GM19023 (cell line): ENCODE data around the gene CRIP3.

Experiments used
- ATAC-seq: cut with Tn5 transposase; IDR thresholded peaks from one replicate; pipeline ENCODE4 v1.9.1; 2021; ENCODE audit warnings: mild to moderate bottlenecking, moderate library complexity; ENCODE audit not compliant: unreplicated experiment

The CRIP3 gene

DNA sequence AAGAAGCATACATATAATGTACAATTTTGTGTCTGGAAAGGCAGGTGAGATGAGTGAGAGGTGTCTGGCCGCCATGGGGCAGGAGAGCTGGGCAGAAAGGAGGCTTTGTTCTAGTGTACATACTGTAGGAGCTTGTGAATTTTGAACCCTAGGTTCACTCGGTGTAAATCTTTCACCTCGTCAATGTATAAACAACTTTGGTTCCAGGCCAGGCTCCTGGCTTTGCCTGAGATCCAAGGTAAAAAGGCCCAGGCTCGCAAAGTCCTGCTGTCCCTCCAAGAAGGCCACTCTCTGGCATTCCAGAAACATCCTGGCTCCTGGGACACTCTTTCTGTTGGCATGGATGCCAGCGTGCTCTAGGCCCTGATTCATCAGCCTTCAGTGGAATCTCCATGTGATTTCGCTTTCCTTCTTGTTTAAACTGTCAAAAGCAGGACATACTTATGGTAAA, 17.7 kb downstream of the CRIP3 start:
- no peak for ATAC-seq

DNA sequence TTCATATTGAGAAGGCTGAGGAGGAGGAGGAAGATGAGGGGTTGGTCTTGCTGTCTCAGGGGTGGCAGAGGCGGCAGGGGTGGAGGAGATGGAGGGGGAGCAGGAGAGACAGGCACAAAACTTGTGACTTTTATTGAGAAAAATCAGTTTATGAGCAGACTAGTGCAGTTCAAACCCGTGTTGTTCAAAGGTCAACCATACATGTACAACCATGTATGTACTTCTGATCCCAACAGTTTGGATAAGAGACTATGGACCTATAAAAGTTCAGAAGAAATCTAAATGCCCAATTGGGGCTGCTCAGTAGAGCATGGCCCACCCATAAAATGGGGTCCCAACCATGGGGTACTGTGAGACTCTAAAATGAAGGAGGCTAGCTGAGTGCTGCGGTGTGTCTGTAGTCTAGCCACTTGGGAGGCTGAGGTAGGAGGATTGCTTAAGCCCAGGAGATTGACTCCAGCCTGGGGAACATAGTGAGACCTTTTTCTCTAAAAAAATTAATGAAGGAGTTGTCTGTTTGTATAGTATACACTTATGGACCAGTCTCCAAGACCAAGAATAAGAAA, 18.2 kb downstream of the CRIP3 start:
- no peak for ATAC-seq

DNA sequence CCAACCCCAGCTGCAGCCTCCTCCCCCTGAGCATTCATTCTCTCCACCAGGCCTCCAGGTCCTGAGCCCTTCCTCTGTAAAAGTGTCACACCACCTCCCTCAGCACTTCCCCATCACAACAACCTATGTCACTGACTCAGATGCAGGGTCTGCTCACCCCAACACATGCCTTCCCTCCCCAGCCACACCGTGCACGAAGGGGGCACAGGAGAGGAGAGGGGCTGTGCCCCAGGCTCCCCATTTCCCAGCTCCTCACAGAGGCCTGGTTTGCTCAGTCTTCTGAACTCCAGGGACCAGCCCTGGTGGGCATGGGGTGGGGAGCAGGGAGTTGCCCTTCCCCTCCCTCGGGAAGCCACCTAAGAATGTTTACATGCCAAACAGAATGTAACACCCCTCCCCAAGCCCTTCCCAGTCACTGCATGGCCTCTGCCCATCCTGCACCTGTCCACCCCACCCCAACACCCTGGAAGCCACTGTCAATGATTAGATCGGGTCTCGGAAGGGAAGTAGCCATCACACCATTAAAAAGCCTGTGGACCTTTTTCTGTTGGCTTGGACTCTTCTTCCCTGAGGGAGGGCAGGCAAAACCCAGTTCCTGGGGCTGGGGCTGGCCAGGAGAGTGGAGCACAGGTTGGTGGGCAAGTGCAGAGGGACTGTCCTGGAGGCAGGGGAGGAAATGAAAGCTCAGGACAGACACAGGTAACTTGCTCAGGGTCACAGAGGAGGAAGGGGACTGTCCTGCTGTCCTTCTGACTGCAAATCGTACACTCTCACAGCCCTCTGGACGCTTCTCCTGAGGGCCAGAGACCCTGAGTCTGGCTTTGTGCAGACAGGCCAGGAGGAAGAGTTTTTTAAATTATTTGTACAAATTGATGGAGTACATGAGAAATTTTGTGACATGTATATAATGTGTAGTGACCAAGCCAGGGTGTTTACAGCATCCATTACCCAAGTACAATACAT, 20.6 kb downstream of the CRIP3 start:
- ATAC-seq = no peak

DNA sequence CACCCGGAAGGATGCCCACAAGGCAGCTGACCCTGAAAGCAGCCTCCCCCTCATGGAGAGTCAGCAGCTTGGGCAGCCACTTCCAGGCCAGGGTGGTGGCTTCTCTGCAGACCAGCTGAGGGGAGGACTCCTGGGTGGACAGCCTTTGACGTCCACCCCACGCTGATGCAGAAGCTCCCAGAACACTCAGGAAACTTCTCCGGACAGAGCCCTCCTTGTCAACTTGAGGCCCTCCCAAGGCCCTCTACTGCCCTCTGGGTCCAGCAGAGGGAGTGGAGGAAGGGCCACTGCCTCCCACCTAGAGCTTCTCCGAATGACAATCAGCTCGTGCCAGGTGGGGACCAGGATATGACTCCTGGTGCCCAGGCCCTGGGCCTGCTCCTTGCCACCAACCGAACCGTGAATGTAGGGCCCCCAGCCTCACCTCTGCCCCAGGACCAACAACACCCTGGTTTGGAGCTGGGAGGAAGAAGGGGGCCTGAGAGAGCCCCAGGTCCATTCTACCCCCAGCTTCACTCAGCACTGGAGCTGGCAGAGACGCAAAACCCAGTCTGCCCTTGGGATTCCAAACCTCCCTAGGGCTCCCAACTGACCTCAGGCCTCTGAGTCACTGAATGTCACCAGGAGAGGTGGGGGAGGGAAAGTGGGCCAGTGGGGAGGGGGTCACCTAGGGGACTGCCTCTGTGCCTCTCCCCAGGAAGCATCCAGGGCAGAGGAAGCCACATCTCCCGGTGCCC, 21.5 kb downstream of the CRIP3 start:
- no peak for ATAC-seq

DNA sequence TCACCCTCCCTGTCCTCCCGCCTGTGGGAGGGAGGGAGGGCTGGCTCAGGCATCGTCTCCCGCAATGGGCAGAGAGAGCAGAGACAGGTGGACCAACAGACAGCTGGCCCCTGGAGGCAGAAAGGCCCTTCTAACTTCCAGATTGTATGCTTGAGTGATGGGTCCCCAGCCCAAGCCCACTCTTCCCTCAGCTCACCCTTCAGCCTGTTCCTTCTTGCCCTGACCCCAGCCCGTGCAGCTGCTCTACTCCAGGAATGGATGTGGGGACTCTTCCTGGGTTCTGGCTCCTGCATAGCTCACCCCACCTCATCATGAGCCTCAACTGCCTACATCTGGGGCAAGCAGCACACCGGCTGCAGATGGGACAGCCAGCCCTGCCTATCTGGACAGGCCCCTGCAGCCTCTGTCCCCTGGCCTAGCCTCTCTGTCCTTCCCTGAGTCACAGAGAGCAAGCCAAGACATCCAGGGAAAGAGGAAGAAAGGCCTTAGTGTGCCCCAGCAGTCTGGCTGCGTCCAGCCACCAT, 22.1 kb downstream of the CRIP3 start:
- no peak for ATAC-seq

DNA sequence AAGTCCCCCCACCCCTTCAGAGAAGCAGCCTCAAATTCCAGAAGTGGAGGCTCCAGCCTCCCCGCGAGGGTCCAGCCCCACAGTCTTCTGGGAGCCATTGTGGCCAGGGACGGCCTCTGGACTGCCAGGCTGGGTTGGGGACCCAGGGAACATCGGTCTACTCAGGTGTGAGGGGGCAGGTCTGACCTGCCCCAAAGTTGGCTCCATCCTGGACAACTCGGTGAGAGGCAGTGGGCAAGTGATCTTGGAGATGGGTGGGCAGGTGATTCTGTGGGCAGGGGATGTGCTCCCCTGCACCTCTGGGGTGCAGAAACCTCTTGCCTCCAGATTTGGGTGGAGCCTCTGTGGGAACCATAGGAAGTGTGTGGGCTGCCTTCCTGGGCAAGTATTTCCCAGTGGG, 22.8 kb downstream of the CRIP3 start:
- no peak for ATAC-seq

DNA sequence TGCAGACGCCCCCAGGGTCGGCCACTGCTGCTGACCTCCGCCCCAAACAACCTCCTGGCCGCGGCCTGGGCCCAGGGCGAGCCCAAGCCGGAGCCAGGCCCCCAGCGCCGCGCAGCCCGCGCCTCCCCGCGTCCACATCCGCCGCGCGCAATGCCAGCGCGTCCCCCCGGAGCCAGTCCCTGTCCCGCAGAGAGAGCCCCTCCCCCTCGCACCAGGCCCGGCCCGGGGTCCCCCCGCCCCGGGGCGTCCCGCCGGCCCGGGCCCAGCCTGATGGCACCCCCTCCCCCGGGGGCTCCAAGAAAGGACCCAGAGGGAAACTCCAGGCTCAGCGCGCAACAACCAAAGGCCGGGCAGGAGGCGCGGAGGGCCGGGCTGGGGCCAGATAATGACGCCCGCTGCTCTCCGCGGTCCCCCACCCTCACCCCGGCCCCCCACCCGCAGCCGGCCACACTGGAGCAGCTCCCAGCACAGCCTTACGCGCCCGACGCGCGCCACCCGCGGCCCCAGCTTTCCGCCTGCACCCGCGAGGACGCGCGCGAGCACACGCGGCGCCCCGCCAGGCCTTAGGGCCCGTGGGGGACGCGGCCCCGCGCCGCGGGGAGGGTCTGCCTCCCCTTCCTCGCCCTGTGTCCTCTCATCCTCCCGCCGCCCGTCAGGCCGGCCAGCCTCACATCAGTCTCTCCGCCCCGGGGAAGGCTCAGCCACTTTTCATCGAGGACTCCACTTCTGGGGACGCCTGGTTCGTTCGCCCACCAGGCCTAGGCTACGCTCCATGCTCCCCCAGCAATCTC, 23.4 kb downstream of the CRIP3 start:
- ATAC-seq = no peak

DNA sequence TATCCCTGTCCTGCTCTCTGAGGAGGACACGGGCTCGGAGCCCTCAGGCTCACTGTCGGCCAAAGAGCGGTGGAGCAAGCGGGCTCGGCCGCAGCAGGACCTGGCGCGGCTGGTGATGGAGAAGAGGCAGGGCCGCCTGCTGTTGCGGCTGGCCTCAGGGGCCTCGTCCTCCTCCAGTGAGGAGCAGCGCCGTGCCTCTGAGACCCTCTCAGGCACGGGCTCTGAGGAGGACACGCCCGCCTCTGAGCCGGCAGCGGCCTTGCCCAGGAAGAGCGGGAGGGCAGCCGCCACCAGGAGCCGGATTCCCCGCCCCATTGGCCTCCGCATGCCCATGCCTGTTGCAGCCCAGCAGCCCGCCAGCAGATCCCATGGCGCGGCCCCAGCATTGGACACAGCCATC, 24.7 kb downstream of the CRIP3 start:
- no peak for ATAC-seq

DNA sequence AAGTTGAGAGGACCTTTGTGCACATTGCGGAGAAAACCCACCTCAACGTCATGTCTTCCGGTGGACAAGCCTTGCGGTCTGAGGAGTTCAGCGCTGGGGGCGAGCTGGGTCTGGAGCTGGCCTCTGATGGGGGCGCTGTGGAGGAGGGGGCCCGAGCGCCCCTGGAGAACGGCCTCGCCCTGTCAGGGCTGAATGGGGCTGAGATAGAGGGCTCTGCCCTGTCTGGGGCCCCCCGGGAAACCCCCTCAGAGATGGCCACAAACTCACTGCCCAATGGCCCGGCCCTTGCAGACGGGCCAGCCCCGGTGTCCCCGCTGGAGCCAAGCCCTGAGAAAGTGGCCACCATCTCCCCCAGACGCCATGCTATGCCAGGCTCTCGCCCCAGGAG, 25.1 kb downstream of the CRIP3 start:
- ATAC-seq = no peak

DNA sequence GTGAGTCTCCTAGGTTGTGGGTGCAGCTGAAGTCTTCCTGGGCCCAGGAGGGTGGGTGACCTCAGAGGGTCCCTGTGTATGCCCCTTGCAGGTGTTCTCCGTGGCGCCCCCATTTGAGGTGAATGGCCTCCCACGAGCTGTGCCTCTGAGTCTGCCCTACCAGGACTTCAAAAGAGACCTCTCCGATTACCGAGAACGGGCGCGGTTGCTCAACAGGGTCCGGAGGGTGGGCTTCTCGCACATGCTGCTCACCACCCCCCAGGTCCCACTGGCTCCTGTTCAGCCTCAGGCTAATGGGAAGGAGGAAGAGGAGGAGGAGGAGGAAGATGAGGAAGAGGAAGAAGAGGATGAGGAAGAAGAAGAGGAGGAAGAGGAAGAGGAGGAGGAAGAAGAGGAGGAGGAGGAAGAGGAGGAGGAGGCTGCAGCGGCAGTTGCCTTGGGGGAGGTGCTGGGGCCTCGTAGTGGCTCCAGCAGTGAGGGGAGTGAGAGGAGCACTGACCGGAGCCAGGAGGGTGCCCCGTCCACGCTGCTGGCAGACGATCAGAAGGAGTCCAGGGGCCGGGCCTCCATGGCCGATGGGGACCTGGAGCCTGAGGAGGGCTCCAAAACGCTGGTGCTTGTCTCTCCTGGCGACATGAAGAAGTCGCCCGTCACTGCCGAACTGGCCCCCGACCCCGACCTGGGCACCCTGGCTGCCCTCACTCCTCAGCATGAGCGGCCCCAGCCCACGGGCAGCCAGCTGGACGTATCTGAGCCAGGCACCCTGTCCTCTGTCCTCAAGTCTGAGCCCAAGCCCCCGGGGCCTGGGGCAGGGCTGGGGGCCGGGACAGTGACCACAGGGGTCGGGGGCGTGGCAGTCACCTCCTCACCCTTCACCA, 25.8 kb downstream of the CRIP3 start:
- no peak for ATAC-seq

DNA sequence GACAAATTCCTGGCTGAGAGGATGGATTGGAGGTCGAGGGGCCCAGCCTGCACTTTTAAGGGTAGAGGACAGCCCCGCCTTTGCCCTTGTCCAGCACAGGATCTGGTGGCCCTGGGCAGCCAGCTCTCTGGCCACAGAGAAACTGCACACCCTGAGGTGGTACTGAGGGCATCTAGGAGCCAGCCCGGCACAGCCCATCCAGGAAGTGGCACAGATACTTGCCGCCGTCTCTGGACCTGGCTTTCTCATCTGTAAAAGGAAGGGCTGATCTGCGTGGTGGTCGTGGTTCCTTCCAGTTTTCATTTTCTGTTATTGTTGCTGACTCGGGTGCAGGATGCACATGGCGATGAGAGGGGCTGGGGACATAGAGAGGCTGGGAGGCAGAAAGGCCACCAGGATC, 26.6 kb downstream of the CRIP3 start:
- no peak for ATAC-seq

DNA sequence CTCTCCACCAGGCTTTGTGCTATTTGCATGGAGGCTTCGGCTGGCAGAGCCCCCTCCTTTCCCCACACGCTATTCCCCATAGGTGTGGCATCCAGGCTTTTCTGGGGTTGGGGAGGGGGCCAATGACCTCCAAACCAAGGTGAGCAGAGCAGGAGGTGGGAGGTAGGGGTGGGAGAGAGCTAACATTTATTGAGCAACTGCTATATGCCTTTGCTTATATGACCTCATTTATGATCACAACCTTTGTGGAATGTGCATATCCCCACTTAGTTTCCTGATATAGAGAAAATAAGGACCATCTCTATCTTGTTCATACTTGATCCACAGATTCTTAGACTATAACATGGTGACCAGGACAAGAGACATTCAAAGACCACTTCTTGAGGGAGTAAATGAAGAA, 28.4 kb downstream of the CRIP3 start:
- ATAC-seq = no peak

DNA sequence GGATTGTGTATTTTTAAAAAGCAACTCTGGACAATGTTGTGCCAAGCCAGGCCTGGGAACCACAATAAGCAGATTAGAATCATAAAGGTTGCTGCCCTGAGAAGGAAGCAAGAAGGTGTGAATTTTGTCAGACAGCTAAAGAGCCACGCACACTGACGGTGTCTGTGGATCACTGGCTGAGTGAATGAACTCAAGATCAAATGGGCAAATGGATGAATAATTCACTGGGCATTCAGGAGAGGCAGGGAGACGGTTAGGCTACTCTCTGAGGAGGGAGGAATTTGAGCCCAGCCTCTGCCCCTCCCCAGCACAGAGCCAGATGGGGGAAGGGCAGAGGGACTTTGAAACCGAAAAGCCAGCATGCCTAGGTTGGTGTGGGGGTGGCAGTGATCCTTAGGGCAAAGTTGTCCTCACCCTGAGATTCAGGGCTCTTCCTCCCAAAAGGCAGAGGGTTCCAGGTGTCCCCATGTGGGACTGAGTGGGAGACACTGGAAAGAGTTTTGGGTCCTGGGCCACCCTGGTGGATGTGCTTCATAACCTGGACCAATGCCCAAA, 30.0 kb downstream of the CRIP3 start:
- ATAC-seq = no peak

DNA sequence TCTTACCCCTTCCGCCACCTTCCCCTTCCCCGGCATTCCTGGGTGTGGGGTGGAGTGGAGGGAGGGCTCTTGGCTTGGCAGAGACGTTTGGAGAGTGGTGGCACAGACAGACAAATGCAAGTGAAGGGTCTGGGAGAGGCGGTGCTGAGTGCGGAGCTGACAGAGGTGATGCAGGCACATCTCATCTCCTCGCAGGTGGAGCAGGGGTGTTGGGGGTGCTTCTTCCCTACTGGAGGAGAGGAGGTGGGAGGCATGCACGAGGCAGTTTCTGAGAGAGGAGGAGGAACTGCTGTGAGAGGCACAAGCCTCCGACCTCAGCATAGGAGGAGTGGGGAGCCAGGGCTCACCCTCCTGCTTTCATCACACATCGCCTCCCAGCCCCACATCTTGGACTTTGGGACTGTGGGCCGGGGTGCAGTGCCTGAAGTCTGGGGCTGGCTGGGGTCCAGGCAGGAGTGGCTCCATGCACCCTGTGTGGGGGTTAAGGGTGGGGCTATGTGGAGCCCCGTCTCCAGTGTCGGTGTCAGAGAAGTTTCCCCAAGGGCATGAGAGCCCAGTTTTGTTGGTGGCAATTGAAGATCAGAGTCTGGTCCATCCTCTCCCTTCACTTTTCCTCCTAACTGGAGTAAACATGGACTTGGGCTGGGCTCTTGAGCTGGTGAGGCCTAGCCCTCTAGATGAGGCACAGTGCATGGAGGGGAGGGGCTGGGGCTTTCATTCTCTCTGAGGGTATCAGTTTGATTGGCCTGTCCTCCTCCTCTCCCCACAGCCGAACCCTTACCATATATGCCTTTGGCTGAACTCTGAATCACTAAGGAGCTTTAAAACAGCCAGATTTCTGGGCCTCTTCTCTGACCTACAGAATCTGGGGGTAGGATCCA, 30.7 kb downstream of the CRIP3 start:
- no peak for ATAC-seq

DNA sequence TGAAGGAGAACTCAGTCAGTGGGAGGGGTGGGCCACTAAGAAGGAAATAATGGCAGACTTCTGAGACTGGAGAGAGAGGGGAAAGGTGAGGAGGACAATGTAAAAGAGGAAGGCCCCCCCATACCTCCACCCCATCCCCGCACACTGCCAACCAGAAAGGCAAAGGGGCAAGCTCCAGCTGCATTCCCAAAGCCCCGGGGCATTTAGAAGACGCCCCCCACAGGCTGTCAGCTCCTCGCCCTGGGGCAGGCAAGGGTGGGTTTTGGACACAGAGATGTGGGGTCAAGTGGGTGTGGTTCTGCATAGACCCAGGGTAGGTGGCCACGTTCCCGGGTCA, 31.4 kb downstream of the CRIP3 start:
- no peak for ATAC-seq

DNA sequence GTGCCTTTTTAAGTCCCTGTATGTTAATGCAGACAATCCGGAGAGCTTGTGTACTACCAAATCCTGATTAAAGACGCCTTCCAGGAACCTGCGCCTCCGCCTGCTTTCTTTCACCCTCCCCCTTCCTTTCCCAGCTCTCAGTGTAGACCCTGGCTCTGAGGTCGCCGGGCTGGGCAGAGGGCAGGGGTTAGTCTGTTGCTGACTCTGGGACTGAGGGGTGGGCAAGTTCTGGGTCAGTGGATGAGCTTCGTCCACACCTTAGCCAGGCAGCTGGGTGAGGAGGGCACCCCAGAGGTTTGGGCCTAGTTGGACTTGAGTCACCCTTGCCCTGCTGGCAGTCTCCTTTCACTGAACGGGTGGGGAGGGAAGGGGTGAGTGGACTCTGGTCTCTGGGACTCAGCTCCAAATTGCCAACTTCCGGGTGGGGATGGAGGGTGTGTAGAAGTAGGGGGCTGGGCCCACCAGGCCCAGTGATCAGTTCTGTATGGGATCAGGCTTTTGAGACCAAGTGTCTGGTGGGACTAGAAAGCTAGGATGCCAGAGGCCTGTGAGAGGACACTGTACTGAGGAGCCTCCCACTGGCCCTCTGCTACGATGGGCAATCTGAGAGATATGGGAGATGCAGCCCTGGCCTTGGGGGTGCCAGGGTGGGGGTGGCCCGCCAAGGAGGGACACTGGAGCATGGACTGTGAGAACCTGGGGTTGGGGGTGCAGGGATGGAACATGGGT, 31.9 kb downstream of the CRIP3 start:
- no peak for ATAC-seq

DNA sequence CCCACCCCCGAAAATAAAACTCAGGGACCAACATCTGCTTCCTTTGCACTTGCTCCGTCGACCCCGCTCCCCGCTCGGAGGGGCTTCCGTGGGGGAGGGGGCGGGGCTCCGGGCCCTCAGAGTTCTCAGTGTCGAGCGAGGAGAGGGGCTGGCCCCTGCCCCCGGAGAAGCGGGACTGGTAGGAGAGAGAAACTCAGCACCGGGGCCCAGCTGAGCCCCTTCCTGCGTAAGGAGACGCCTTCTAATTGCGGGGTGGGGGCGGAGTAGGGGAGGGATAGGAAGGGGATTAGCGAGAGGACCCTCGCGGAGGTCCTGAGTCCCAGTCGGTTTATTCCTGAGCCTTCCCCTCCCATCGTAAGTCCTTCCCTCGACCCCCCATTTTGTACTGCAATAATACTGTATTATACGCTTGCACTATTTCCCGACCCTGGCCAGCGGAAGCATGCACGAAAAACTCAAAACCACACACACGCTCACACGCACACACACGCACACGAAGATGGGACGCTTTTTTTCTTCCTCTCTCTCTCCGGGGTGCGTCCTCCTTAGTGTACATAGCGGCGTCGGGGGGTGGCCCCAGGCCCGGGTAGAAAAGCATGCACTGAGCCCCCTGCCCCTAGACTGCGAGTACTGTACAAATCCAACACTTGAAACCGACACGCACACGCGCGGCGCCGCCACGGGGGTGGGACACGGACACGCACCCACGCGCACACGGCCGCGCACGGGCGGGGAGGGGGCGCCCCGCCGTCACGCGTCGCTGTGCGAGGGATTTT, 32.6 kb downstream of the CRIP3 start:
- ATAC-seq = no peak
